Esophagus squamous epithelium (tissue), 5 donors: ENCODE results near the gene RHO. TPM values are rescaled to one million over a fixed set of nuclear protein-coding genes. Genes with fewer than 3 reads are reported as not detected.
A peak's percentile ranks its signal among the peaks of the same experiment; 100 is the strongest.

Source experiments
- DNase-seq: peaks from one replicate; lab custom pipeline; 2025; lab: John Stamatoyannopoulos, UW
- H3K27ac ChIP-seq, 4 donors: fragments of 200-600 bp; sonication (generic); one replicate each; pipeline ENCODE4 v1.5.1; 2016 to 2019; ENCODE audit warnings: mild to moderate bottlenecking in 1 of 4
- H3K27me3 ChIP-seq, 4 donors: fragments of 200-600 bp; sonication (generic); 1 replicate in 3 of 4; 2 replicates in 1 of 4; pipeline versions ENCODE4 v1.5.1 to v1.6.0; 2017 to 2021; ENCODE audit warnings: antibody characterized with exemption in 1 of 4
- H3K36me3 ChIP-seq, 3 donors: fragments of 200-600 bp; sonication (generic); one replicate each; pipeline ENCODE4 v1.5.1; 2016 to 2019
- H3K4me1 ChIP-seq, 3 donors: fragments of 200-600 bp; sonication (generic); one replicate each; pipeline ENCODE4 v1.5.1; 2017 to 2019
- H3K4me3 ChIP-seq, 4 donors: fragments of 200-600 bp; sonication (generic); 1 replicate in 3 of 4; 2 replicates in 1 of 4; pipeline ENCODE4 v1.5.1; 2016 to 2019; ENCODE audit warnings: mild to moderate bottlenecking in 2 of 4, moderate library complexity in 1 of 4
- H3K9me3 ChIP-seq, 3 donors: fragments of 200-600 bp; sonication (generic); one replicate each; pipeline ENCODE4 v1.5.1; 2016 to 2019
- CTCF ChIP-seq, 6 experiments: fragments of 450-650 bp in 4 of 6; fragments of 200-600 bp in 2 of 6; sonication (generic) in 2 of 6; IDR thresholded peaks; one replicate each; pipeline ENCODE4 v1.5.1; 2016 to 2019; ENCODE audit warnings: antibody characterized with exemption in 6 of 6, mild to moderate bottlenecking in 4 of 6, moderate library complexity in 4 of 6
- POLR2A ChIP-seq, 4 donors: fragments of 450-650 bp; IDR thresholded peaks; one replicate each; pipeline ENCODE4 v1.6.1; 2017; ENCODE audit warnings: antibody characterized with exemption in 4 of 4, mild to moderate bottlenecking in 4 of 4, moderate library complexity in 3 of 4
- WGBS, 2 donors: methylation state at CpG; one replicate each; pipeline ENCODE4 v1.1.5; 2018; 5-methylcytosine and 5-hydroxymethylcytosine counted together
- intact Hi-C: fragments of 100-400 bp; cut with DNase I; formaldehyde crosslinking; loops from one replicate; pipeline ENCODE4 v1.15.0; 2022
- total RNA-seq, 4 donors: library from RNA; depleted of rRNA; stranded (reverse); fragments of >200 nt; gene quantifications; one replicate each; pipeline ENCODE4 v1.1.0, GENCODE V29; 2016
- donor health status: DM: yes; HTN: yes; CAD: no.

Gene RHO
- total RNA-seq, 4 donors from 2014 or later: not detected

GRCh38 chr3:129575233-129575996 lies 47.0 kb downstream of the RHO start:
- Histone ChIP-seq H3K36me3 (peaks cover 0 to 69% (median 8%) of the 10 kb centered on the region in 3 donors), H3K9me3 (no peaks in the 10 kb centered on the region), H3K27me3 (no peaks in the 10 kb centered on the region), H3K4me3 (no peak overlapping the region), H3K4me1 (peaks cover 14 to 34% (median 20%) of the 10 kb centered on the region in 3 donors), H3K27ac (peak overlapping the region in 2 of 4 donors; percentile 74 to 80)
- 82 to 89% methylated on average over 5 to 6 of the region's 19 CpGs for WGBS, 2 donors
- no peak for DNase-seq
- TF ChIP-seq POLR2A (IDR thresholded peaks at IDR 0.05): no peak
- TF ChIP-seq CTCF (IDR thresholded peaks at IDR 0.05): no peak
- intact Hi-C loops: no loop called here

- 53 to 78% methylated on average over 8 to 10 of the region's 10 CpGs for WGBS, 2 donors
- intact Hi-C loops: no loop called here
- Histone ChIP-seq H3K9me3 (no peaks in the 10 kb centered on the region), H3K4me1 (peaks cover 14 to 34% (median 20%) of the 10 kb centered on the region in 3 donors), H3K27me3 (no peaks in the 10 kb centered on the region), H3K36me3 (peaks cover 0 to 70% (median 3%) of the 10 kb centered on the region in 3 donors), H3K27ac (peak overlapping the region in 3 of 4 donors; percentile 42 to 80 (median 74)), H3K4me3 (no peak overlapping the region)
- TF ChIP-seq POLR2A (IDR thresholded peaks at IDR 0.05) (no peak), CTCF (IDR thresholded peaks at IDR 0.05) (no peak)
- no peak for DNase-seq
Measured at GRCh38 chr3:129575997-129576384, 47.6 kb downstream of the RHO start.

DNA sequence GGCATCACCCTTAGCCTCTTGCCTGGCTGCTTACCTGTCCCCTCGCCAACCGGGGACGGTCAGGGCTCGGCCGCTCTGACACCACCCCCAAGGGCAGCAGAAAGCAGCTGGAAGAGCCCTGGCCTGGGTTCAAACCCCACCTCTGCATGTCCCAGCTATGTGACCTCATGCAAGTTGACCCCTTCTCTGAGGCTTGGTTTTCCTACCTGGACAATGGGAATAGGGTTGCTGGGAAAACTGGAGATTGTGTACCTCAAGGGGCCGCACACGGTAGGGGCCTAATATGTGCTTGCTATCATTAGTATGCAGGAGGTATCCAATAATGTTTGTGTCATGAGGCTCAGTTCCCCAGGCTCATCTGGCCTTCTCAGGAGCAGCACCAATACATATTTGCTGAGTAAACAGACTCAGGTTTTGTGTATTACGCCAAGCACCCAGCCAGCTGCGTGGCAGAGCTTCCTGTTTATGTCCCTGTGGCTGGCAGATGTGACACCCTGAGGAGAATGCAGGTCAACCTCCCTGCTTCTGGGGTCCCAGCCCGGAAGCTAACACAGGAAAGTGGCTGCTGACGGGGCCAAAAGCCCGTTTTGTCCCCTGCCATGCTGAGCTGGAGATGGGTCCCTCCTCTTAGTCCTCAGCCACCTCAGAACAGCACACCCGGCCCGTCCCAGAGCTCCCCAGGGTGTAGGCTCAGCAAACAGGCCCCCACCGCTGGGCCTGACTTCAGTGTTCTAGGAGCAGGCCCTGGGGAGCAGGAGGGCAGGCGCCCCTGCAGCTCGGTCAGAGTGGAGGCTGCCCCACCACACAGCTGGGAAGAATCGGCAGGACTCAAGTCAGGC lies 48.3 kb downstream of the RHO start:
- H3K4me1 ChIP-seq: peaks cover 14 to 34% (median 20%) of the 10 kb centered on the region in 3 donors
- peak; percentile 47 for DNase-seq

GRCh38 chr3:129577366-129577765 lies 48.9 kb downstream of the RHO start:
- peaks cover 0 to 68% (median 3%) of the 10 kb centered on the region in 3 donors for H3K36me3 ChIP-seq
- TF ChIP-seq CTCF (IDR thresholded peaks at IDR 0.05) (no peak), POLR2A (IDR thresholded peaks at IDR 0.05) (no peak)
- H3K4me1 ChIP-seq: peaks cover 14 to 34% (median 20%) of the 10 kb centered on the region in 3 donors
- DNase-seq: no peak
- no peak overlapping the region for H3K4me3 ChIP-seq
- intact Hi-C loops: no loop called here
- no CpG with 5 or more reads among the region's 17 CpGs for WGBS, 2 donors
- no peaks in the 10 kb centered on the region for H3K9me3 ChIP-seq
- H3K27ac ChIP-seq: peak overlapping the region; percentile 42 to 80 (median 70)
- no peaks in the 10 kb centered on the region for H3K27me3 ChIP-seq

More for the DNA sequence above, 48.3 kb downstream of the RHO start:
- H3K4me3 ChIP-seq: no peak overlapping the region
- no peaks in the 10 kb centered on the region for H3K9me3 ChIP-seq
- intact Hi-C loops: no loop called here
- WGBS, 2 donors: 60% methylated on average over 1 of the region's 18 CpGs; no CpG with 5 or more reads in 1 of the 2 donors
- H3K27me3 ChIP-seq: no peaks in the 10 kb centered on the region
- peaks cover 0 to 68% (median 3%) of the 10 kb centered on the region in 3 donors for H3K36me3 ChIP-seq
- TF ChIP-seq POLR2A (IDR thresholded peaks at IDR 0.05): peak in 1 of 4 donors; percentile 58
- TF ChIP-seq CTCF (IDR thresholded peaks at IDR 0.05): no peak
- peak overlapping the region; percentile 42 to 80 (median 70) for H3K27ac ChIP-seq
